ENCODE results near the gene FAM193A.

- TF ChIP-seq CTCF (IDR thresholded peaks at IDR 0.05) (no peak), ZFX (IDR thresholded peaks at IDR 0.05; ENCODE audit: borderline replicate concordance) (no peak)
These were observed 219.6 kb downstream of the FAM193A start, which contains the start of gene TNIP2 for GRCh38 chr4:2755821-2756690.
